BLaER1 treated with 17β-estradiol and CSF1 and Interleukin-3, amounts not matched to agents 10 nM and 100 nM (cell line): ENCODE measurements around the gene PLP1.
A peak's percentile ranks its signal among the peaks of the same experiment; 100 is the strongest.
"Not testable (repeated sequence)": the region's sequence is repeated elsewhere in the genome, so short reads cannot be mapped to it uniquely, and the experiment has no call there.

Experiments
- H3K27ac ChIP-seq, 11 experiments: shearing (Covaris generic); formaldehyde crosslinking; 2 replicates each; pipeline ENCODE4 v1.8.1; 2022
- H3K27me3 ChIP-seq, 11 experiments: shearing (Covaris generic); formaldehyde crosslinking; 2 replicates each; pipeline ENCODE4 v1.8.1; 2022
- H3K36me3 ChIP-seq, 11 experiments: shearing (Covaris generic); formaldehyde crosslinking; 2 replicates each; pipeline ENCODE4 v1.8.1; 2022
- H3K4me1 ChIP-seq, 10 experiments: shearing (Covaris generic); formaldehyde crosslinking; 2 replicates each; pipeline ENCODE4 v1.8.1; 2022
- H3K4me2 ChIP-seq, 11 experiments: shearing (Covaris generic); formaldehyde crosslinking; 2 replicates each; pipeline ENCODE4 v1.8.1; 2022
- H3K4me3 ChIP-seq, 10 experiments: shearing (Covaris generic); formaldehyde crosslinking; 2 replicates each; pipeline ENCODE4 v1.8.1; 2022
- H3K9ac ChIP-seq, 11 experiments: shearing (Covaris generic); formaldehyde crosslinking; 2 replicates each; pipeline ENCODE4 v1.8.1; 2022
- H3K9me3 ChIP-seq, 11 experiments: shearing (Covaris generic); formaldehyde crosslinking; replicated peaks in 1 of 11; 2 replicates each; pipeline ENCODE4 v1.8.1; 2022
- H4K20me1 ChIP-seq, 11 experiments: shearing (Covaris generic); formaldehyde crosslinking; 2 replicates each; pipeline ENCODE4 v1.8.1; 2022
- Cebpa-rat ChIP-seq, 11 experiments: shearing (Covaris generic); IDR thresholded peaks; 2 replicates each; pipeline ENCODE4 v1.8.1; 2022

PLP1 gene

DNA sequence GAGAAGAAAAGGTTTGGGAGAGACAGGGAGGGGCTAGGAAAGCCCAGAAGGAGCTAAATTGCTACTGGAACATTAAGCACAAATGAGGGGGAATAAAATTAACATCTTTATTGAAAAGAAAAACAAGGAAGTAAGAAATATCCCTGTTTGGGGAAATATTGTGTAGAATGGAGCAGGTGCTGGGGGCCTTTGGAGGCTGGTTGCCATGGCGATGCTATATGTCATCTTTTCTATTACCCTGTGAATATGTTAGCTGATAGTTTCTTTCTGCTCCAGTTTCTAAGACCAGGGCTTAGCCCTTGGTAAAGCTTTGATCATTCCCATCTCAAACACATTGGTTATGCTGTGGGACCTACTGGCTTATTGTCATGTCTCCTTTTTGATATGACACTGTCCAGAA is 37.2 kb upstream of the PLP1 start:
- Histone ChIP-seq H3K27ac (no peak overlapping the region), H3K4me3 (no peak overlapping the region), H3K36me3 (no peaks in the 10 kb centered on the region), H3K9ac (no peak overlapping the region), H3K27me3 (peaks cover 0 to 21% (median 0%) of the 10 kb centered on the region in 11 experiments; a peak in 7 of 22 replicates), H4K20me1 (no peaks in the 10 kb centered on the region), H3K4me1 (no peaks in the 10 kb centered on the region), H3K9me3 (no peaks in the 10 kb centered on the region), H3K4me2 (no peak overlapping the region)
- no peak for TF ChIP-seq Cebpa-rat (IDR thresholded peaks at IDR 0.05)

GRCh38 chrX:103741879-103742278 is 34.8 kb upstream of the PLP1 start:
- Histone ChIP-seq H3K9ac (no peak overlapping the region), H3K27ac (no peak overlapping the region), H3K9me3 (no peaks in the 10 kb centered on the region), H3K4me3 (no peak overlapping the region), H3K4me1 (no peaks in the 10 kb centered on the region), H3K27me3 (peaks cover 0 to 21% (median 0%) of the 10 kb centered on the region in 11 experiments; a peak in 6 of 22 replicates), H3K4me2 (no peak overlapping the region), H3K36me3 (no peaks in the 10 kb centered on the region), H4K20me1 (no peaks in the 10 kb centered on the region)
- no peak for TF ChIP-seq Cebpa-rat (IDR thresholded peaks at IDR 0.05)

GRCh38 chrX:103742339-103742738 is 34.3 kb upstream of the PLP1 start:
- H3K27me3 ChIP-seq: peaks cover 0 to 21% (median 0%) of the 10 kb centered on the region in 11 experiments; a peak in 6 of 22 replicates
- no peaks in the 10 kb centered on the region for H3K4me1 ChIP-seq
- H3K4me3 ChIP-seq: no peak overlapping the region
- TF ChIP-seq Cebpa-rat (IDR thresholded peaks at IDR 0.05): no peak
- H3K36me3 ChIP-seq: no peaks in the 10 kb centered on the region
- H4K20me1 ChIP-seq: no peaks in the 10 kb centered on the region
- no peaks in the 10 kb centered on the region for H3K9me3 ChIP-seq
- no peak overlapping the region for H3K4me2 ChIP-seq
- H3K9ac ChIP-seq: no peak overlapping the region
- H3K27ac ChIP-seq: no peak overlapping the region

DNA sequence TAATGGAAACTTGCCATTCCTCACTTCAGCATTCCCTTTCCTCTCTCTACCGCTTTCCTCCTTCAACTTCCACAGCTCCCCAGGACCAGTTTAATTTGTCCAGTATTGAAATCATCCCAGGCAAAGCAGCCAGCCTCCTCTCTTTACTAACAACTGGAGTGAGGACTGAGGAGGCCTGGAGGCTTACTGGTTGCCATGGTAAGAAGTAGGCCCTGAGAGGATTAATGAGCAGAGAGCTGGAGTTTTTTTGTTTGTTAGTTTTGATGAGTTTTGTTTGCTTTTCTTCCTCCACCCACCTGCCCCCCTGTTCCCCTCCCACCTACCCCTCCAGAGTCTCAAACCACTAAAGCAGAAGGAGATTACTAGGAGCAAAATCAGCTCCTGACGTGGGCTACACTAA is 29.5 kb upstream of the PLP1 start:
- Histone ChIP-seq H3K4me2 (no peak overlapping the region), H3K27ac (no peak overlapping the region), H3K36me3 (no peaks in the 10 kb centered on the region), H3K9ac (no peak overlapping the region), H4K20me1 (no peaks in the 10 kb centered on the region), H3K9me3 (no peaks in the 10 kb centered on the region), H3K4me3 (no peak overlapping the region), H3K4me1 (no peaks in the 10 kb centered on the region), H3K27me3 (peaks cover 0 to 10% (median 0%) of the 10 kb centered on the region in 11 experiments; a peak in 5 of 22 replicates)
- no peak for TF ChIP-seq Cebpa-rat (IDR thresholded peaks at IDR 0.05)

- peaks cover 0 to 17% (median 15%) of the 10 kb centered on the region in 10 experiments; a peak in 16 of 20 replicates for H3K4me1 ChIP-seq
- H3K27me3 ChIP-seq: peaks cover 0 to 11% (median 3%) of the 10 kb centered on the region in 11 experiments; a peak in 9 of 22 replicates
- no peak overlapping the region for H3K9ac ChIP-seq
- H3K4me2 ChIP-seq: no peak overlapping the region
- TF ChIP-seq Cebpa-rat (IDR thresholded peaks at IDR 0.05): no peak
- H4K20me1 ChIP-seq: no peaks in the 10 kb centered on the region
- no peaks in the 10 kb centered on the region for H3K36me3 ChIP-seq
- H3K27ac ChIP-seq: no peak overlapping the region
- H3K4me3 ChIP-seq: no peak overlapping the region
- peaks cover 7 to 13% (median 11%) of the 10 kb centered on the region in 11 experiments; a peak in 17 of 22 replicates for H3K9me3 ChIP-seq
These were observed 22.2 kb upstream of the PLP1 start for GRCh38 chrX:103754401-103754800.

GRCh38 chrX:103756736-103757135 is 19.9 kb upstream of the PLP1 start:
- Histone ChIP-seq H3K9me3 (peaks cover 7 to 15% (median 12%) of the 10 kb centered on the region in 11 experiments; a peak in 17 of 22 replicates), H3K27ac (no peak overlapping the region), H3K4me3 (no peak overlapping the region), H3K36me3 (no peaks in the 10 kb centered on the region), H3K9ac (no peak overlapping the region), H3K27me3 (peaks cover 0 to 11% (median 3%) of the 10 kb centered on the region in 11 experiments; a peak in 9 of 22 replicates), H4K20me1 (no peaks in the 10 kb centered on the region), H3K4me2 (peak overlapping the region in 9 of 11 experiments; percentile 10 to 59 (median 30); a peak in 16 of 22 replicates), H3K4me1 (peaks cover 0 to 17% (median 15%) of the 10 kb centered on the region in 10 experiments; a peak in 16 of 20 replicates)
- TF ChIP-seq Cebpa-rat (IDR thresholded peaks at IDR 0.05): no peak

- Histone ChIP-seq H3K9me3 (peaks cover 7 to 15% (median 12%) of the 10 kb centered on the region in 11 experiments; a peak in 17 of 22 replicates), H3K27me3 (peaks cover 0 to 11% (median 3%) of the 10 kb centered on the region in 11 experiments; a peak in 9 of 22 replicates), H3K4me1 (peaks cover 0 to 17% (median 15%) of the 10 kb centered on the region in 10 experiments; a peak in 16 of 20 replicates), H3K4me3 (no peak overlapping the region), H3K27ac (no peak overlapping the region), H3K9ac (no peak overlapping the region), H3K36me3 (no peaks in the 10 kb centered on the region), H4K20me1 (no peaks in the 10 kb centered on the region), H3K4me2 (no peak overlapping the region)
- TF ChIP-seq Cebpa-rat (IDR thresholded peaks at IDR 0.05): no peak
These were observed 18.1 kb upstream of the PLP1 start for GRCh38 chrX:103758555-103758954.

DNA sequence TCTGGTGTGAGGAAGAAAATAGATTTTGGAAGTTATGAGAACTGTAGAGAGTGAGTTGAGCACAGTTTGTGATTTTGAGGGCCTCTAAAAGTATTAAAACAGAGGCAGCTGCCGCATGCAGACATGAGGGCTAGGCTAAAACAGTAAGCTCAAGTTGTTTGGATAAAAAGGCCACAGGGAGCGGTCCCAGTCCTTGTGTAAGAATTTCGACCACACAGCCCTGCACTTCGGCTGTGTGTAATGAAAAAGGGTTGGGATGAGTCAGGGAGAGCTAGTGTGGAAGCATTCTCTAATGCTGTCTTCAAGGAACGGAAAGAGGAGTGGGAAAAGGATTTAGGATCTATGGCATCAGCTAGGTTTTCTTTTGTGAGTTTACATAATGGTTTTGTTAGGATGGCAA is 13.1 kb upstream of the PLP1 start:
- H3K4me3 ChIP-seq, H3K36me3 ChIP-seq, H4K20me1 ChIP-seq, H3K9ac ChIP-seq, H3K27me3 ChIP-seq, H3K4me2 ChIP-seq, H3K4me1 ChIP-seq, H3K27ac ChIP-seq: not testable (repeated sequence)
- H3K9me3 ChIP-seq: peaks cover 5 to 13% (median 9%) of the 10 kb centered on the region in 11 experiments; a peak in 17 of 22 replicates

- H3K9me3 ChIP-seq, H4K20me1 ChIP-seq, H3K4me2 ChIP-seq, H3K27me3 ChIP-seq, H3K9ac ChIP-seq, H3K4me1 ChIP-seq, H3K4me3 ChIP-seq, H3K27ac ChIP-seq, H3K36me3 ChIP-seq: not testable (repeated sequence)
These were observed 9.7 kb upstream of the PLP1 start for GRCh38 chrX:103766813-103767555.

GRCh38 chrX:103773445-103773844 is 3.2 kb upstream of the PLP1 start:
- H3K4me1 ChIP-seq: no peaks in the 10 kb centered on the region
- no peak overlapping the region for H3K4me2 ChIP-seq
- no peak for TF ChIP-seq Cebpa-rat (IDR thresholded peaks at IDR 0.05)
- peaks cover 0 to 27% (median 4%) of the 10 kb centered on the region in 11 experiments; a peak in 10 of 22 replicates for H3K27me3 ChIP-seq
- no peak overlapping the region for H3K4me3 ChIP-seq
- H3K9me3 ChIP-seq: no peaks in the 10 kb centered on the region
- H3K36me3 ChIP-seq: no peaks in the 10 kb centered on the region
- H3K9ac ChIP-seq: no peak overlapping the region
- H4K20me1 ChIP-seq: no peaks in the 10 kb centered on the region; a peak in 1 of 22 replicates
- H3K27ac ChIP-seq: no peak overlapping the region
